NT2/D1 (cell line): ENCODE measurements around the gene HNRNPH1.
"Not testable (repeated sequence)": the region's sequence is repeated elsewhere in the genome, so short reads cannot be mapped to it uniquely, and the experiment has no call there.

Experiments
- SUZ12 ChIP-seq: IDR thresholded peaks from 2 replicates; pipeline ENCODE4 v1.6.1; 2011; ENCODE audit not compliant: insufficient read length, insufficient read depth; ENCODE audit errors: extremely low read depth
- YY1 ChIP-seq: IDR thresholded peaks from 2 replicates; pipeline ENCODE4 v1.6.1; 2011; ENCODE audit not compliant: insufficient read length, insufficient read depth
- ZNF274 ChIP-seq: IDR thresholded peaks from 2 replicates; pipeline ENCODE4 v1.6.1; 2011; ENCODE audit warnings: mild to moderate bottlenecking, low read depth, low read length

DNA sequence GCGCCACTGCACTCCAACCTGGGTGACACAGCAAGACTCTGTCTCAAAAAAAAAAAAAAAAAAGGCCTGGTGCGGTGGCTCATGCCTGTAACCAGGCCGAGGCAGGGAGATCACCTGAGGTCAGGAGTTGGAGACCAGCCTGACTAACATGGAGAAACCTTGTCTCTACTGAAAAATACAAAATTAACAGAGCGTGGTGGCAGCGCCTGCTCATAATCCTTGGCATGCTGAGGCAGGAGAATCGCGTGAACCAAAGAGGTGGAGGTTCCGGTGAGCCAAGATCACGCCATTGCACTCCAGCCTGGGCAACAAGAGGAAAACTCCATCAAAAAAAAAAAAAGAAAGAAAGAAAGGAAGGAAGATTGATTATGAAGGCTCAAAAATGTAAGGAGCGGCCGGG lies 15.8 kb upstream of the HNRNPH1 start:
- not testable (repeated sequence) for TF ChIP-seq YY1, ZNF274, SUZ12
